Psoas muscle (tissue), 8 donors: Measurements from ENCODE around the gene COX7C. TPM values are rescaled to one million over a fixed set of nuclear protein-coding genes. Genes with fewer than 3 reads are reported as not detected.
"Not testable (repeated sequence)": the region's sequence is repeated elsewhere in the genome, so short reads cannot be mapped to it uniquely, and the experiment has no call there.

Experiments
- ATAC-seq, 4 donors: fragments of 200-7000 bp; cut with Tn5 transposase; one replicate each; pipeline ENCODE4 v1.9.1; 2020; ENCODE audit warnings: moderate library complexity in 3 of 4, mild to moderate bottlenecking in 2 of 4
- DNase-seq, 2 donors: peaks; one replicate each; pipeline ENCODE4 v3.0.0-alpha.2; 2020
- H3K27ac ChIP-seq: fragments of 200-600 bp; one replicate; pipeline ENCODE4 v1.8.0; 2022
- H3K27me3 ChIP-seq, 3 donors: fragments of 200-600 bp in 1 of 3; one replicate each; pipeline versions ENCODE4 v1.6.1 to v1.8.0; 2013 to 2022; ENCODE audit warnings: low read length in 2 of 3, mild to moderate bottlenecking in 2 of 3, moderate library complexity in 1 of 3; ENCODE audit not compliant: insufficient read depth in 3 of 3
- H3K36me3 ChIP-seq, 2 donors: fragments of 200-600 bp in 1 of 2; one replicate each; pipeline versions ENCODE4 v1.6.1 to v1.8.0; 2013 to 2022; ENCODE audit warnings: low read depth in 1 of 2, mild to moderate bottlenecking in 1 of 2, moderate library complexity in 1 of 2; ENCODE audit not compliant: insufficient read depth in 1 of 2
- H3K4me1 ChIP-seq: fragments of 200-600 bp; one replicate; pipeline ENCODE4 v1.8.0; 2022
- H3K4me3 ChIP-seq: fragments of 200-600 bp; one replicate; pipeline ENCODE4 v1.8.0; 2022; ENCODE audit warnings: mild to moderate bottlenecking
- H3K9me3 ChIP-seq: fragments of 200-600 bp; one replicate; pipeline ENCODE4 v1.8.0; 2022
- WGBS, 3 donors: extraction: QIAGEN DNeasy Blood & Tissue Kit; methylation state at CpG; one replicate each; pipeline versions ENCODE4 v1.1.6 to v1.1.7; 2013; 5-methylcytosine and 5-hydroxymethylcytosine counted together
- intact Hi-C, 2 donors: fragments of 100-400 bp; cut with DNase I; formaldehyde crosslinking; loops; one replicate each; pipeline versions ENCODE4 v1.11.0 to v1.14.2; 2022
- polyA plus RNA-seq, 3 donors: library from polyadenylated mRNA; stranded (reverse); fragments of 200-250 nt; gene quantifications; one replicate each; pipeline ENCODE4 v1.2.3, GENCODE V29; 2013
- total RNA-seq, 4 donors: library from RNA; stranded (reverse); fragmentation: NEBNext Ultra II Directional in 2 of 4; extraction: Animal tissue kit (Norgen Biotek cat#: 25700) in 2 of 4; gene quantifications; one replicate each; pipeline versions ENCODE4 v1.2.1 to v1.2.4, GENCODE V29; 2021 to 2023
- TF ChIP-seq, protein P1 (sequence below): fragments of 200-600 bp; IDR thresholded peaks from one replicate; pipeline ENCODE4 v1.8.0; 2022; ENCODE audit warnings: antibody characterized with exemption
- donor health status: healthy with polysubstance abuse.
- donor health status: DM: no; HTN: no; CAD: no; lungs with moderate emphysema.
- donor health status: Bipolar disorder and iron deficiency.
- donor health status: healthy.
- donor health status: DM: yes; HTN: yes; CAD: no.
- donor health status: DM: no; HTN: no; CAD: no.
- donor health status: DM: no; HTN: no; CAD: no.
- donor health status: DM: yes; HTN: yes; CAD: no.

Gene COX7C
- total and polyA plus RNA-seq, 7 donors = 865 to 1,782 (median 1,220) TPM

DNA sequence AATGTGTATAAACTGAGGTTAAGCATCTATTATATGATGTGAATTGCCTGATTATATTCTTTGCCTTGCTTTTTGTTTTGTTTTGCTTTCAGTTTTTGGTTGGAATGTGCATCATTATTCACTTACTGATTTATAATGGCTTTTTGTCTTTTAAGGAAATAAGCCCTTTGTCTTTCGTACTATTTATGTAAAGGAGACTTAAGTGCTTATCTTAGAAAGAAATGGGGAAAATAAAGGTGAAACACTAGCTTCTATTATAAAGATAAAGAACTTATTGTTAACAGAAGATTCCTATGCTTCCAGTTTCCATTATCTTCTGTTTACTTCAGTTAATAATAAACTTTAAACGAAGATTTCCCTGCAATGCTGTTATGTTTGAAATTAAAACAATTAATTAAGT lies 23.3 kb downstream of the COX7C start:
- Histone ChIP-seq H3K9me3 (no peaks in the 10 kb centered on the region), H3K27ac (no peak overlapping the region), H3K4me3 (no peak overlapping the region), H3K27me3 (no peaks in the 10 kb centered on the region), H3K36me3 (no peaks in the 10 kb centered on the region), H3K4me1 (no peaks in the 10 kb centered on the region)
- TF ChIP-seq, protein P1, sequence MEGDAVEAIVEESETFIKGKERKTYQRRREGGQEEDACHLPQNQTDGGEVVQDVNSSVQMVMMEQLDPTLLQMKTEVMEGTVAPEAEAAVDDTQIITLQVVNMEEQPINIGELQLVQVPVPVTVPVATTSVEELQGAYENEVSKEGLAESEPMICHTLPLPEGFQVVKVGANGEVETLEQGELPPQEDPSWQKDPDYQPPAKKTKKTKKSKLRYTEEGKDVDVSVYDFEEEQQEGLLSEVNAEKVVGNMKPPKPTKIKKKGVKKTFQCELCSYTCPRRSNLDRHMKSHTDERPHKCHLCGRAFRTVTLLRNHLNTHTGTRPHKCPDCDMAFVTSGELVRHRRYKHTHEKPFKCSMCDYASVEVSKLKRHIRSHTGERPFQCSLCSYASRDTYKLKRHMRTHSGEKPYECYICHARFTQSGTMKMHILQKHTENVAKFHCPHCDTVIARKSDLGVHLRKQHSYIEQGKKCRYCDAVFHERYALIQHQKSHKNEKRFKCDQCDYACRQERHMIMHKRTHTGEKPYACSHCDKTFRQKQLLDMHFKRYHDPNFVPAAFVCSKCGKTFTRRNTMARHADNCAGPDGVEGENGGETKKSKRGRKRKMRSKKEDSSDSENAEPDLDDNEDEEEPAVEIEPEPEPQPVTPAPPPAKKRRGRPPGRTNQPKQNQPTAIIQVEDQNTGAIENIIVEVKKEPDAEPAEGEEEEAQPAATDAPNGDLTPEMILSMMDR = no peak
- no peak for DNase-seq
- ATAC-seq = no peak
- WGBS, 3 donors = 17 to 24% (median 19%) methylated on average over 2 of the region's 2 CpGs
- intact Hi-C loops = no loop called here

DNA sequence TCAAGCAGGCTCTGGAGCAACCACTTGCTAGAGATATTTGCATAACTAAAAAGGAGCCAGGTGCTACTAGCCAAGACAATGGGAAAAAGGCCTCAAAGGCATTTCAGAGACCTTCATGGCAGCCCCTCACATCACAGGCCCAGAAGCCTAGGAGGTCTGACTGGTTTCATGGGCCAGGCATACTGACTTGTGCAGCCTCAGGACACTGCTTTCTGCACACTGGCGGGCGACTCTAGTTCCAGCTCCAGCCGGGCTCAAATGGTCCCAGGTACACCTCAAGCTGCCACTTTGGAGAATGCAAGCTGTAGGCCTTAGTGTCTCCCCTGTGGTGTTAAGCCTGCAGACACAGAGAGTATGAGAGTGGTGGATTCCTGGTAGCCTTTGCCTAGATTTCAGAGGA lies 27.1 kb downstream of the COX7C start:
- DNase-seq (no peak), ATAC-seq (no peak)
- 92 to 100% (median 97%) methylated on average over 3 of the region's 3 CpGs for WGBS, 3 donors
- Histone ChIP-seq H3K27ac (no peak overlapping the region), H3K36me3 (no peaks in the 10 kb centered on the region), H3K4me1 (no peaks in the 10 kb centered on the region), H3K27me3 (peaks cover 0 to 4% (median 0%) of the 10 kb centered on the region in 3 donors), H3K9me3 (no peaks in the 10 kb centered on the region), H3K4me3 (no peak overlapping the region)
- intact Hi-C loops = no loop called here
- TF ChIP-seq, protein P1 = no peak

DNA sequence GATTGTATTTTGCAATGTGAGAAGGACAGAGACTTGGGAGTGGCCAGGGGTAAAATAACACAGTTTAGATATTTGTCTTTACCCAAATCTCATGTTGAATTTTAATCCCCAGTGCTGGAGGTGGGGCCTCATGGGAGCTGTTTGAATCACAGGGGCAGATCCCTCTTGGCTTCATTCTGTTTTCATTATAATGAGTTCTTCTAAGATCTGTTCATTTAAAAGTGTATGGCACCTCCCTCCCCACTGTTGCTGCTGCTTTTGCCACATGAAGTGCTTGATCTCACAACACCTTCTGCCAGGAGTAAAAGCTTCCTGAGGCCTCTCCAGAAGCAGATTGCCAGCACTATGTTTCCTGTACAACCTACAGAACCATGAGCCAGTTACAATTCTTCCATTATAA lies 28.1 kb downstream of the COX7C start:
- no peaks in the 10 kb centered on the region for H3K36me3 ChIP-seq
- H3K4me3 ChIP-seq = no peak overlapping the region
- no peaks in the 10 kb centered on the region for H3K4me1 ChIP-seq
- TF ChIP-seq, protein P1 = no peak
- no peaks in the 10 kb centered on the region for H3K9me3 ChIP-seq
- peaks cover 0 to 4% (median under 1%) of the 10 kb centered on the region in 3 donors for H3K27me3 ChIP-seq
- intact Hi-C loops = no loop called here
- H3K27ac ChIP-seq = no peak overlapping the region
- DNase-seq (no peak), ATAC-seq (no peak)

DNA sequence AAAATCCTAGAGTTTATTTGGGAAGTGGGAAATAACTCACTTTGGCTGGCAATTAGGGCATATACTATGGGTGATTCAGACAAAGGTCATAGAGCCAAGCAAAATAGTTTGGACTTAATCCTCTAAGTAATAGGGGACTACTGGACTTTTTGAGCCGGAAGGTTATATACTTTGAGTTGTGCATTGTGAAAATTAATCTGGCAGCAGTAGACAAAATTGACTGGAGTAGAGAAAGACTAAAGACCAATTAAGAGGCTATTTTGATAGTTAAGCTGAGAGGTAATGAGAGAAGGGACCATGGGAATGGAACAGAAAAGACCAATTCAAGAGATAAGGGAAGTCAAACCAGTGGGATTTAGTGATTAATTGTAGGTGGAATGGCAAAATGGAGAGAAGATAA lies 28.9 kb downstream of the COX7C start:
- H3K4me3 ChIP-seq = no peak overlapping the region
- intact Hi-C loops = no loop called here
- TF ChIP-seq, protein P1 = no peak
- H3K9me3 ChIP-seq = no peaks in the 10 kb centered on the region
- no peaks in the 10 kb centered on the region for H3K36me3 ChIP-seq
- H3K27me3 ChIP-seq = peaks cover 0 to 4% (median 2%) of the 10 kb centered on the region in 3 donors
- no peak overlapping the region for H3K27ac ChIP-seq
- DNase-seq (no peak), ATAC-seq (no peak)
- H3K4me1 ChIP-seq = no peaks in the 10 kb centered on the region
- WGBS, 3 donors = 76 to 87% (median 84%) methylated on average over 1 of the region's 1 CpG

DNA sequence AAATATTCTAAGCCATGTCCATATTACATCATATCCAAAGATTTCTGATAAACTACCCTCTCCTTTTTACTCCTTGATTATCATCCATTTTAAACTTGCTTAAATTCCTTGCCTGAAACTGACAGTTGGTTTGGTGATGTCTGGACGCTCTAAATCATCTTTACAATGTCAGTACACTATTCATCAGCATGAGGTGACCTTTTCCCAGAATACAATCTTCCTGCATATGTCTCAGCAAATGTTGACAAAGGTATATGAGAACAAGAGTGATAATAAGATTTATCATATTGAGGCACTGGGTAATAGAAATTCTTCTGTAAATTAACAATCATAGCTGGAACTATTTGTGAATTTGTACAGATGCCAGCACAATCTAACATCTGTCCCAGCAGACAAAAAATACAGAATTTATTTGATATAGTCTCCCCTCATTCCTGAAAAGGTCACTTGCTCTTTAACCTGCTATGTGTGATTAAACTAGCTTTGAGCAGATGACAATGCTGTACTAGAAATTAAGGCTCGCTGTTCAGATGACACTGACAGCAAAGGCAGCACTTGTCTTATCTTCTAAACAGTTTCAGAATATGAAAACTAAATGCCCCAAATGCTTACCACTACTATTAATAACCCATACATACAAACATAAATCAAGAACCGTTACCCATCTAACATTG lies 32.2 kb downstream of the COX7C start:
- H3K27ac ChIP-seq = no peak overlapping the region
- DNase-seq (no peak), ATAC-seq (no peak)
- peaks cover 0 to 4% (median 2%) of the 10 kb centered on the region in 3 donors for H3K27me3 ChIP-seq
- TF ChIP-seq, protein P1 = no peak
- intact Hi-C loops = no loop called here
- H3K36me3 ChIP-seq = no peaks in the 10 kb centered on the region
- H3K4me3 ChIP-seq = no peak overlapping the region
- no peaks in the 10 kb centered on the region for H3K4me1 ChIP-seq
- no peaks in the 10 kb centered on the region for H3K9me3 ChIP-seq
- WGBS, 3 donors = 68 to 74% (median 71%) methylated on average over 3 of the region's 3 CpGs

DNA sequence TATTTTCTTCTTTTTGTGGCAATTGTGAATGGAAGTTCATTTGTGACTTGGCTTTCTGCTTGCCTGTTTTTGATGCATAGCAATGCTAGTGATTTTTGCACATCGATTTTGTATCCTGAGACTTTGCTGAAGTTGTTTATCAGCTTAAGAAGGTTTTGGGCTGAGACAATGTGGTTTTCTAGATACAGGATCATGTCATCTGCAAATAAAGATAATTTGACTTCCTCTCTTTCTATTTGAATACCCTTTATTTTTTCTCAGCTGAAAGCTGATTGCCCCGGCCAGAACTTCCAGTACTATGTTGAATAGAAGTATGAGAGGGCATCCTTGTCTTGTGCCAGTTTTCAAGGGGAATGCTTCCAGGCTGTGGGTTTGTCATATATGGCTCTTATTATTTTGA lies 43.0 kb downstream of the COX7C start:
- H3K27ac ChIP-seq, H3K27me3 ChIP-seq, H3K4me1 ChIP-seq, H3K36me3 ChIP-seq, ATAC-seq, H3K9me3 ChIP-seq, DNase-seq, intact Hi-C loops, H3K4me3 ChIP-seq: not testable (repeated sequence)
- 76 to 80% (median 80%) methylated on average over 2 of the region's 2 CpGs for WGBS, 3 donors
